Upper lobe of right lung (tissue), 1 donor: ENCODE data around the gene SMAD2. TPM values are rescaled to one million over a fixed set of nuclear protein-coding genes. Genes with fewer than 3 reads are reported as not detected.
"Not testable (repeated sequence)": the region's sequence is repeated elsewhere in the genome, so short reads cannot be mapped to it uniquely, and the experiment has no call there.

Experiments
- ATAC-seq: fragments of 200-7000 bp; cut with Tn5 transposase; one replicate; pipeline ENCODE4 v1.9.1; 2020; ENCODE audit warnings: mild to moderate bottlenecking, moderate library complexity
- DNase-seq: peaks from one replicate; pipeline ENCODE4 v3.0.0-alpha.2; 2020
- H3K27ac ChIP-seq: fragments of 200-600 bp; one replicate; pipeline ENCODE4 v1.8.0; 2022
- H3K27me3 ChIP-seq: fragments of 200-600 bp; one replicate; pipeline ENCODE4 v1.8.0; 2022; ENCODE audit warnings: mild to moderate bottlenecking
- H3K36me3 ChIP-seq: fragments of 200-600 bp; one replicate; pipeline ENCODE4 v1.8.0; 2022
- H3K4me1 ChIP-seq: fragments of 200-600 bp; one replicate; pipeline ENCODE4 v1.8.0; 2022
- H3K4me3 ChIP-seq: fragments of 200-600 bp; one replicate; pipeline ENCODE4 v1.8.0; 2022; ENCODE audit warnings: mild to moderate bottlenecking
- H3K9me3 ChIP-seq: fragments of 200-600 bp; one replicate; pipeline ENCODE4 v1.8.0; 2022
- intact Hi-C: fragments of 100-400 bp; cut with DNase I; formaldehyde crosslinking; loops from one replicate; pipeline ENCODE4 v1.11.0; 2022
- total RNA-seq: library from RNA; stranded (reverse); fragmentation: NEBNext Ultra II Directional; extraction: Animal tissue kit (Norgen Biotek cat#: 25700); gene quantifications from one replicate; pipeline ENCODE4 v1.2.1, GENCODE V29; 2021
- TF ChIP-seq, protein P1 (sequence below): fragments of 200-600 bp; IDR thresholded peaks from one replicate; pipeline ENCODE4 v1.8.0; 2022; ENCODE audit warnings: antibody characterized with exemption
- donor health status: DM: no; HTN: yes; CAD: no; lungs with severe emphysema.

SMAD2 gene
- total RNA-seq, 1 donor from 2014 or later, result 160 TPM

DNA sequence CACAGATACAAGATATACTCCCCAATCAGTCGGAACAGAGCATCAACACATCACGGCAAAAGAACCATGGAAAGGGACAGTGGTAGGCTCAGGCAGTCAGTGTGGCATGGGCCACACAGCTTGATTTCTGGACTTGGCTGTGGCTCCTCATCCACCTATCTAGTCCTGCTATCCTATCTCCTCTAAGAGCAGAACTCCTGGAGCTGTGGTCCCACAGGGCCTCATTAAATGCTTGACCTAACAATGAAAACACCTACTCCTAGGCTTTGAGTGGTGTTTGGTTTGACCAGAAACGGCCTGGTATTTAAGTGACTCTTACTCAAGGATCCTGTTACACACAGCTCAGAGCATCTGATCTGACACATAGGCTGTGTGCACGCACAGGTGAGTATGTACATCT lies 33.6 kb upstream of the SMAD2 start:
- DNase-seq, result no peak
- Histone ChIP-seq H3K9me3 (no peaks in the 10 kb centered on the region), H3K27me3 (no peaks in the 10 kb centered on the region), H3K36me3 (no peaks in the 10 kb centered on the region), H3K27ac (no peak overlapping the region), H3K4me3 (no peak overlapping the region), H3K4me1 (no peaks in the 10 kb centered on the region)
- intact Hi-C loops, result no loop called here
- peak; percentile 32 for ATAC-seq
- TF ChIP-seq, protein P1, sequence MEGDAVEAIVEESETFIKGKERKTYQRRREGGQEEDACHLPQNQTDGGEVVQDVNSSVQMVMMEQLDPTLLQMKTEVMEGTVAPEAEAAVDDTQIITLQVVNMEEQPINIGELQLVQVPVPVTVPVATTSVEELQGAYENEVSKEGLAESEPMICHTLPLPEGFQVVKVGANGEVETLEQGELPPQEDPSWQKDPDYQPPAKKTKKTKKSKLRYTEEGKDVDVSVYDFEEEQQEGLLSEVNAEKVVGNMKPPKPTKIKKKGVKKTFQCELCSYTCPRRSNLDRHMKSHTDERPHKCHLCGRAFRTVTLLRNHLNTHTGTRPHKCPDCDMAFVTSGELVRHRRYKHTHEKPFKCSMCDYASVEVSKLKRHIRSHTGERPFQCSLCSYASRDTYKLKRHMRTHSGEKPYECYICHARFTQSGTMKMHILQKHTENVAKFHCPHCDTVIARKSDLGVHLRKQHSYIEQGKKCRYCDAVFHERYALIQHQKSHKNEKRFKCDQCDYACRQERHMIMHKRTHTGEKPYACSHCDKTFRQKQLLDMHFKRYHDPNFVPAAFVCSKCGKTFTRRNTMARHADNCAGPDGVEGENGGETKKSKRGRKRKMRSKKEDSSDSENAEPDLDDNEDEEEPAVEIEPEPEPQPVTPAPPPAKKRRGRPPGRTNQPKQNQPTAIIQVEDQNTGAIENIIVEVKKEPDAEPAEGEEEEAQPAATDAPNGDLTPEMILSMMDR, result no peak

DNA sequence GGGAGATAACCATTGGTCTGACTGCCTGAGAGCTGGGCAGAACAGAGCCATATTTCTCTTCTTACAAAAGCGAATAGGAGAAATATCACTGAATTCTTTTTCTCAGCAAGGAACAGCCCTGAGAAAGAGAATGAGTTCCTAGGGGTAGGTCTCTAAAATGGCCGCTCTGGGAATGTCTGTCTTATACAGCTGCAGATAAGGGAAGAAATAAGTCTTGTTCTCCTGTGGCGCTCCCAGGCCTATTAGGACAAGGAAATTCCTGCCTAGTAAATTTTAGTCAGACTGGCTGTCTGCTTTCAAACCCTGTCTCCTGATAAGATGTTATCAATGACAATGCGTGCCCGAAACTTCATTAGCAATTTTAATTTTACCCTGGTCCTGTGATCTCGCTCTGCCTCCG lies 30.5 kb upstream of the SMAD2 start:
- intact Hi-C loops, result not testable (repeated sequence)

DNA sequence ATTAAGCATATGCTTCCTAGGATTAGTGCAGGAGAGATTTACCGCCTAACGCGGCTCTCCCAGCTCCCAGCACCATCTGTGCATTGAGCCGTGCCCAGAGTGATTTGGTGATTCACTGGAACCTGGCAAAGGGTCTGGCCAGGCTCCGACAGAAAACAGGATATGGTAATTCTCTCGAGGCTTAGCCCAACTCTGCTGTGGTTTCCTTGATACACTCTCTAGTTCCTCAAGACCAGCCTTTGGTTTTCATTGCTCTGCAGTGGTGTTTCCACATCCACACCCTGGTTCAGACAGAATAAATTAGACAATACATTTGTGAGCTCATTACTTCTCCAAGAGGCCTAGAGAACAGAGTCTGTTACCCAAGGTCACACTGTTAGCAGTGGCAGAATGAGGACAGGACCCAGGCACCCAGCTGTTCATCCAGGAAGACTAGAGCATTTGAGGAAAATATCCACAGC lies 23.0 kb upstream of the SMAD2 start:
- Histone ChIP-seq H3K9me3 (no peaks in the 10 kb centered on the region), H3K4me1 (peaks cover 4% of the 10 kb centered on the region), H3K27me3 (no peaks in the 10 kb centered on the region), H3K27ac (no peak overlapping the region), H3K36me3 (no peaks in the 10 kb centered on the region), H3K4me3 (no peak overlapping the region)
- ATAC-seq (peak; percentile 96), DNase-seq (no peak)
- intact Hi-C loops, result no loop called here
- TF ChIP-seq, protein P1, result no peak

More for the DNA sequence above, 30.5 kb upstream of the SMAD2 start:
- ATAC-seq, H3K4me3 ChIP-seq, H3K9me3 ChIP-seq, DNase-seq, H3K27ac ChIP-seq, H3K36me3 ChIP-seq, H3K4me1 ChIP-seq, H3K27me3 ChIP-seq: not testable (repeated sequence)

DNA sequence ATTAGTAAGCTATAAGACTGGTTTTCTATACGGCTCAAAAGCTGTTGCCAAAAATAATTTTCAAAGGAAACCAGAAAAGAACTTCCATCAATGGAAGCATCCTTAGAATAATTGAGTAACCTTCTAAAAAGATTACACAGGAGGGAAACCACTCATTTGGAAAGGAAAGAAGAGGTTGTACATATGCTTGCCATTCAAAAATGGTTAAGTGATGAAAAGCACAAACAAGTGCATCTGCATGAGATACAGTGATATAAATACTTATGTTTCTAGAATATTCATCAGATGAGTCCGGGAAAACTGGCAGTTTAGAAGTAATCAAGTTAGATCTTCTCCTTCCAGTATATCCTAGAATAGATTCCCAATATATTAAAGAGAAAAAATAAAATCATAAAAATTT lies 20.1 kb upstream of the SMAD2 start:
- Histone ChIP-seq H3K9me3 (no peaks in the 10 kb centered on the region), H3K27me3 (no peaks in the 10 kb centered on the region), H3K4me1 (peaks cover 4% of the 10 kb centered on the region), H3K4me3 (no peak overlapping the region), H3K36me3 (no peaks in the 10 kb centered on the region), H3K27ac (no peak overlapping the region)
- intact Hi-C loops, result no loop called here
- DNase-seq, result no peak
- ATAC-seq, result no peak
- TF ChIP-seq, protein P1, result no peak

DNA sequence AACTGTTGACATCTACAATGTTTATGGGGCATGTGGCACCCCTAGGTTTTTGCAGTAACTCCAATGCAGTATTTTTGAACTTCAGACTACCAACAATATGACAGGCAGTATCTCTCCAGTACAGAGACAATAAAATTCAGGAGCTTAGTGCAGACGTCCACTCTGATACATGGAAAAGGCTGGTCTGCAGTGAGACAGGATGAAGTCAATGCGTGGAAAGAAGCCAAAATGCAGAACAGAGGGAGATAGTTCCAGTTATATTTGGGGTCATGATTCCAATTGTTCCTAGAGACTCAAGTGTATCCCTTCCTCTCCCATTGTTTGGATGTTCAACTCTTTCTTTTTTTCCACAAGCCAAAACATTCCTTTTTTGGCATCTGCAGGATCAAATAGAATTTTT lies 18.7 kb upstream of the SMAD2 start:
- no peak for ATAC-seq
- intact Hi-C loops, result no loop called here
- Histone ChIP-seq H3K36me3 (no peaks in the 10 kb centered on the region), H3K4me1 (peaks cover 4% of the 10 kb centered on the region), H3K4me3 (no peak overlapping the region), H3K27me3 (no peaks in the 10 kb centered on the region), H3K27ac (no peak overlapping the region), H3K9me3 (no peaks in the 10 kb centered on the region)
- DNase-seq, result no peak
- TF ChIP-seq, protein P1, result no peak

DNA sequence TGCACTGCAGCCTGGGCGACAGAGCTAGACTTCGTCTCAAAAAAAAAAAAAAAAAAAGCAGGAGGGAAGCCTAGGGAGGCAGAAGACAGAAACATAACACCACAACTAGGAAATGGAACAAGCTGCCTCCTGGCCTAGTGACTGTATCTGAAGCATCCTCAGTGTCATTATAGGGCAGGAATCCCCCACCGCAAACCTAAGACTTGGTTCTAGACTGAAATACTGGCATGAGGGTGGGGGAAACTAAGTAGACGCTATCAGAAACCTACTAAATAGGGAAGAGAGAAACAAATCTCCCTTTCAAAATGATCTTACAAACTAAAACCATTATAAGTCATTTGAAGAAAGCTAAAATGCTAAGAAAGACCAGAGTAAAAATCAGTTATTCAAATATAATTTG lies 16.4 kb upstream of the SMAD2 start:
- ATAC-seq (no peak), DNase-seq (no peak)
- no peaks in the 10 kb centered on the region for H3K36me3 ChIP-seq
- no peaks in the 10 kb centered on the region for H3K4me1 ChIP-seq
- no peaks in the 10 kb centered on the region for H3K27me3 ChIP-seq
- no peaks in the 10 kb centered on the region for H3K9me3 ChIP-seq
- TF ChIP-seq, protein P1, result no peak
- intact Hi-C loops, result no loop called here
- H3K4me3 ChIP-seq, result no peak overlapping the region
- no peak overlapping the region for H3K27ac ChIP-seq
